ENCODE results near the gene TEX12. TPM values are rescaled to one million over a fixed set of nuclear protein-coding genes. Genes with fewer than 3 reads are reported as not detected.

TEX12 gene
- total RNA-seq, 2 donors from 2014 or later, result not detected

DNA sequence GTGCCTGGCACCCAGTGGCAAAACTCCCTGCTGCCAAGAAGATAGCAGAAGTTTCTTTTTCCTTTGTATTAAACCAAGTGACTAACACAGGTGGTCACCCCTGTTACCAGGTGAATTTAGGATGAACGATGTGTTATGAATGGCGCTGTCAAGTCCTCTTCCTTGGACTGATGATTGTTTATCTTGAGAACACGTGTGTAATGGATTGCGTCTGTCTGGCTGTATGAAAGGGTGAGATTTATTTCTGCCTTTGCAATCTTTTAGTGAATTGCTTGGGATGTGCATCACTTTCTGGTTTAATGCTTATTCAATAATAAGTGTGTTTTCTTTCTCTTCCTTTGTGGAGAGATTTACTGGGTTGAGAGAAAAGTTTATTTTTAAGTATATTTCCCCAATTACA is 44.0 kb upstream of the TEX12 start:
- H3K9me3 ChIP-seq (ENCODE audit: control insufficient read depth, low read length), result no peaks in the 10 kb centered on the region
- H3K4me3 ChIP-seq (ENCODE audit: low read length), result no peak overlapping the region
- H3K9me3 Mint-ChIP-seq, result peaks cover 3% of the 10 kb centered on the region
- no peak overlapping the region for H3K4me3 Mint-ChIP-seq
- no peak overlapping the region for H3K9ac ChIP-seq (ENCODE audit: extremely low read depth, low read length, poor library complexity, severe bottlenecking)
- no peak for DNase-seq
- no peaks in the 10 kb centered on the region for H3K4me1 Mint-ChIP-seq
- H3K4me1 ChIP-seq (ENCODE audit: control insufficient read depth, insufficient read depth, low read length), result no peaks in the 10 kb centered on the region
- TF ChIP-seq, protein P1, sequence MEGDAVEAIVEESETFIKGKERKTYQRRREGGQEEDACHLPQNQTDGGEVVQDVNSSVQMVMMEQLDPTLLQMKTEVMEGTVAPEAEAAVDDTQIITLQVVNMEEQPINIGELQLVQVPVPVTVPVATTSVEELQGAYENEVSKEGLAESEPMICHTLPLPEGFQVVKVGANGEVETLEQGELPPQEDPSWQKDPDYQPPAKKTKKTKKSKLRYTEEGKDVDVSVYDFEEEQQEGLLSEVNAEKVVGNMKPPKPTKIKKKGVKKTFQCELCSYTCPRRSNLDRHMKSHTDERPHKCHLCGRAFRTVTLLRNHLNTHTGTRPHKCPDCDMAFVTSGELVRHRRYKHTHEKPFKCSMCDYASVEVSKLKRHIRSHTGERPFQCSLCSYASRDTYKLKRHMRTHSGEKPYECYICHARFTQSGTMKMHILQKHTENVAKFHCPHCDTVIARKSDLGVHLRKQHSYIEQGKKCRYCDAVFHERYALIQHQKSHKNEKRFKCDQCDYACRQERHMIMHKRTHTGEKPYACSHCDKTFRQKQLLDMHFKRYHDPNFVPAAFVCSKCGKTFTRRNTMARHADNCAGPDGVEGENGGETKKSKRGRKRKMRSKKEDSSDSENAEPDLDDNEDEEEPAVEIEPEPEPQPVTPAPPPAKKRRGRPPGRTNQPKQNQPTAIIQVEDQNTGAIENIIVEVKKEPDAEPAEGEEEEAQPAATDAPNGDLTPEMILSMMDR (conservative IDR thresholded peaks at IDR 0.05), result no peak
- no peaks in the 10 kb centered on the region for H3K36me3 Mint-ChIP-seq (ENCODE audit: low read depth)
- no peaks in the 10 kb centered on the region for H3K27me3 Mint-ChIP-seq (ENCODE audit: insufficient read depth)
- H3K36me3 ChIP-seq (ENCODE audit: control insufficient read depth, insufficient read depth, low read length), result no peaks in the 10 kb centered on the region
- H3K27ac ChIP-seq (ENCODE audit: low read depth, low read length), result no peak overlapping the region
- no peak overlapping the region for H3K27ac Mint-ChIP-seq
- 99 to 100% methylated on average over 4 of the region's 4 CpGs for WGBS, 2 experiments (ENCODE audit: insufficient coverage in 1 of 2, insufficient read length in 1 of 2)
- H3K27me3 ChIP-seq (ENCODE audit: control insufficient read depth, insufficient read depth, low read length, poor library complexity, severe bottlenecking), result no peaks in the 10 kb centered on the region

DNA sequence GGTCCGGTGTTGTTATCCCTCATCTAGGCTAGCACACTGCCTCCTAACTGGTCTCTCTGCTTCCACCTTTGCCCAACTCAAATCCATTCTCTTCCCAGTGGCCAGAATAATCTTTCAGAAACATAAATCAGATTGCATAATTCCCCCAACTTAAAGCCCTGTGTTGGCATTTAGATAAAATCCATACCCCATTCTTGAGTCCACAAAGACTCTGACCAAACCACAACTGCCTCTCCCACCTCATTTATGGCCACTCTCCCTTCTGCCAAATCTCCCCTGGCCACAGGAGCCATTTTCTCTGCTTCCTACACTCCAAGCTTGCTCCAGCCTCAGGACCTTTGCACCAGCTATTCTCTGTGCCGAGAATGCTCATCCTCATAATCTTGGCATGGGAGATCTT is 40.1 kb upstream of the TEX12 start:
- H3K27ac Mint-ChIP-seq, result no peak overlapping the region
- no peaks in the 10 kb centered on the region for H3K4me1 Mint-ChIP-seq
- Histone ChIP-seq H3K4me1 (ENCODE audit: control insufficient read depth, insufficient read depth, low read length) (no peaks in the 10 kb centered on the region), H3K27me3 (ENCODE audit: control insufficient read depth, insufficient read depth, low read length, poor library complexity, severe bottlenecking) (no peaks in the 10 kb centered on the region), H3K27ac (ENCODE audit: low read depth, low read length) (no peak overlapping the region), H3K9me3 (ENCODE audit: control insufficient read depth, low read length) (no peaks in the 10 kb centered on the region), H3K4me3 (ENCODE audit: low read length) (no peak overlapping the region), H3K9ac (ENCODE audit: extremely low read depth, low read length, poor library complexity, severe bottlenecking) (no peak overlapping the region), H3K36me3 (ENCODE audit: control insufficient read depth, insufficient read depth, low read length) (no peaks in the 10 kb centered on the region)
- no peak for DNase-seq
- H3K36me3 Mint-ChIP-seq (ENCODE audit: low read depth), result no peaks in the 10 kb centered on the region
- H3K9me3 Mint-ChIP-seq, result peaks cover under 1% of the 10 kb centered on the region
- no peak overlapping the region for H3K4me3 Mint-ChIP-seq
- 99 to 100% methylated on average over 1 to 2 of the region's 2 CpGs for WGBS, 2 experiments (ENCODE audit: insufficient coverage in 1 of 2, insufficient read length in 1 of 2)
- TF ChIP-seq, protein P1 (conservative IDR thresholded peaks at IDR 0.05), result no peak
- no peaks in the 10 kb centered on the region for H3K27me3 Mint-ChIP-seq (ENCODE audit: insufficient read depth)

DNA sequence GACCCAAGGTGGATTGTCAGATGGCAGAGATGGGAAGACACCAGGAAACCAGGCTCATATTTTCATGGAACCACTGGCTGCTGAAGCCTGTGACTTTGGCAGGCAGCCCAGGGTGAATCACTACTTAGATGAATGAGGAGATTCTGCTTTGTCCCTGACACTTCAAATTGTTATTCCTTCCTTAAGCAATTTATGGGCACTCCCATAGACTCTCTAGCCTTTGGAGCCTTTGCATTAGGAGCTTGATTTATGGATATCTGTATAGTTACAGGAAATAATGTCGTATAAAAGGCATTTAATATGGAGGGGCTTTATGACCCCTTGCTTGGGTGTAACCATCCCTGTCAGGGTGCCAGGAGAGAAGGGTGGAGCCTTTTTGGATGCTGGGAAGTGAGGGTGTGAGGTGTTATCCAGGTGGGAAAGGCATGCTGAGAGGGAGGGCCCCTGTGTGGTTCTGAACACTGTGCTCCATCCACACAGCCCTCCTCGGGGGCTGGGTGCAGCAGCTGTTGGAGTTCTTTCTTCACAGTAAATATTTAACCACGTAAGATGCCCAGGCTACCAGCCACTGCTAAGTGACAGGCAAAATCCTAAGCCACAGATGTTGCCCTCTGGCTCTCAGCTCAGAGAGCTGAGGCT is 38.6 kb upstream of the TEX12 start:
- Histone ChIP-seq H3K27me3 (ENCODE audit: control insufficient read depth, insufficient read depth, low read length, poor library complexity, severe bottlenecking) (no peaks in the 10 kb centered on the region), H3K27ac (ENCODE audit: low read depth, low read length) (no peak overlapping the region), H3K36me3 (ENCODE audit: control insufficient read depth, insufficient read depth, low read length) (no peaks in the 10 kb centered on the region), H3K9me3 (ENCODE audit: control insufficient read depth, low read length) (no peaks in the 10 kb centered on the region), H3K4me1 (ENCODE audit: control insufficient read depth, insufficient read depth, low read length) (no peaks in the 10 kb centered on the region), H3K9ac (ENCODE audit: extremely low read depth, low read length, poor library complexity, severe bottlenecking) (no peak overlapping the region), H3K4me3 (ENCODE audit: low read length) (no peak overlapping the region)
- no peak for DNase-seq
- WGBS, 2 experiments (ENCODE audit: insufficient coverage in 1 of 2, insufficient read length in 1 of 2), result 81 to 90% methylated on average over 3 of the region's 3 CpGs
- Mint-ChIP-seq H3K4me1 (no peaks in the 10 kb centered on the region), H3K4me3 (no peak overlapping the region), H3K27ac (no peak overlapping the region), H3K36me3 (ENCODE audit: low read depth) (no peaks in the 10 kb centered on the region), H3K27me3 (ENCODE audit: insufficient read depth) (no peaks in the 10 kb centered on the region), H3K9me3 (no peaks in the 10 kb centered on the region)
- TF ChIP-seq, protein P1 (conservative IDR thresholded peaks at IDR 0.05), result no peak

All from endodermal cell (in vitro differentiated cells).